HG03460 (cell line): ENCODE results near the gene ATP10D.
"Not testable (repeated sequence)": the region's sequence is repeated elsewhere in the genome, so short reads cannot be mapped to it uniquely, and the experiment has no call there.

Experiments used
- ATAC-seq: cut with Tn5 transposase; IDR thresholded peaks from one replicate; pipeline ENCODE4 v1.9.1; 2021; ENCODE audit not compliant: unreplicated experiment

Gene ATP10D

DNA sequence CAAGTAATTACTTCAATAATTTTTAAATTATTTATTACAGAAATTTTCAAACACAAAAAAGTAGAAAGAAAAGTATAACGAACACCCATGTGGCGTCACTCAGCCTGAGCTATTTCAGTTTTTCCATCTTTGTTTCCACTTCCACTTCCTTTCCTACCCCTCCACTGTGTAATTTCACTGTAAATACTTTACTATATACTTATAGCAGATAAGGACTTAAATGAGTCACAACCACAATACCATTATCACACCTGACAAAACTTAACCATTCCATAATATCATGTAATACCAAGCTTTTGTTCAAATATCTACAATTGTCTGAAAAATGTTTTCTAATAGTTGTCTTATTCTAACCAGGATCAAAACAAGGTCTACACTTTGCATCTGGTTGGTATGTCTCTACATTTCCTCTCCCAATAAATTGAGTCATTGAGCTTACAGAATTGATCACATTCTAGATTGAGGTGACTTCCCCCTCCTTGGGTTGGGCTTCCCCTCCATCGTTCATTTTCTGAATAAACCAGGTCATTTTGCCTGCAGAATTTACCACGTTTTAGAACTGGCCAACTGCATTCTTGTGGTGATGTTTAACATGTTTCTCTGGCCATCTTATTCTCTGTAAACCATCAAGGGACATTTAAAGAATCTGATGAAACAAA is 48.7 kb downstream of the ATP10D start:
- no peak for ATAC-seq

DNA sequence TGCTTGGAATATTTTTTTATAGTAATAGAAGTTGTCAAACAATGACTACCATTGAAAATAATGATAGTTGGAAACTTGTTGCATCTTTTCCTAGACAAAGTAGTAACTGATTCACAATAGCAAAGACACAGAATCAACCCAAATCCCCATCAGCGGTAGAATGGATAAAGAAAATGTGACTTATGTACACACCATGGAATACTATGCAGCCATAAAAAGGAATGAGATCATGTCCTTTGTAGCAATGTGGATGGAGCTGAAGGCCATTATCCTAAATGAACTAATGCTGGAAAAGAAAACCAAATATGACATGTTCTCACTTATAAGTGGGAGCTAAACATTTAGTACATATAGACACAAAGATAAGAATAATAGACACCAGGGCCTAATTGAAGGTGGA is 49.7 kb downstream of the ATP10D start:
- no peak for ATAC-seq

DNA sequence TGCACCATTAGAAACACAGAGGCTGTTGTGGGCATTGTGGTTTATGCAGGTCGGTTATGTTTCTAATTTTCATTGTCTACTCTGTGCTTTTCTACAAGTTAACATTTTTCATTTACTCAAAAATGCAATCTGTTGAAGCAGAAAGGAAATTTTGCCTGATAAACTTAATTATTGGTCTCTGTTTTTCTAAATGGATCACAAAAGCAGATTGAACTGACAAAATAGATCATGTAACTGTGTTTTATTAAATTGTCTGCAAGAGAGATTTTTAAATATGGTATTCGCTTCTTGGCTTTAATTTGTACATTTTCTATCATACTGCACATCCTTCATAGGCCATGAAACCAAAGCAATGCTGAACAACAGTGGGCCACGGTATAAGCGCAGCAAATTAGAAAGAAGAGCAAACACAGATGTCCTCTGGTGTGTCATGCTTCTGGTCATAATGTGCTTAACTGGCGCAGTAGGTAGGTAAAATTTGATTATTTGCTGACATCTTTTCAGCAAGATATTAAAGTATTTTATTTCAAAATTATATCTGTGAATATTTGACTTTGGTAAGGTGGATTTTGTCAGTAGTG is 50.6 kb downstream of the ATP10D start:
- no peak for ATAC-seq

DNA sequence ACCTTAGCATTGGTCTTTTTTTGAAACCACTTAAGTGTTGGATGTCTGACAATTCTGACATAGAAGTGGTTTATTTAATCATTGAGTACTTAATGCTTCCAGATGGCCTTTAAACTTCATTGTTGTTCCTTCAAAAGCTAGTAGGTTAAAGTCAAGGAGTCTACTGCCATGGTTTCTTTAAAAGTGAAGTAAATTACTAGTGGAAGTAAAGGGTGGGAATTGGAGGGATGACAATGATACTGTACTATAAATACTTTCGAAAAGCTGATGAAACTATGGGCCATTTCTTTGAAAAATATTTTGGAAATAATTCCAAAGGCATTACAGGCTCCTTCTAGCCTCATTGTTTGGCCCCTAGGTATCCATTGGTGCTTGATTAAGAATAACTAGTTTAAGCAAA is 51.9 kb downstream of the ATP10D start:
- no peak for ATAC-seq

DNA sequence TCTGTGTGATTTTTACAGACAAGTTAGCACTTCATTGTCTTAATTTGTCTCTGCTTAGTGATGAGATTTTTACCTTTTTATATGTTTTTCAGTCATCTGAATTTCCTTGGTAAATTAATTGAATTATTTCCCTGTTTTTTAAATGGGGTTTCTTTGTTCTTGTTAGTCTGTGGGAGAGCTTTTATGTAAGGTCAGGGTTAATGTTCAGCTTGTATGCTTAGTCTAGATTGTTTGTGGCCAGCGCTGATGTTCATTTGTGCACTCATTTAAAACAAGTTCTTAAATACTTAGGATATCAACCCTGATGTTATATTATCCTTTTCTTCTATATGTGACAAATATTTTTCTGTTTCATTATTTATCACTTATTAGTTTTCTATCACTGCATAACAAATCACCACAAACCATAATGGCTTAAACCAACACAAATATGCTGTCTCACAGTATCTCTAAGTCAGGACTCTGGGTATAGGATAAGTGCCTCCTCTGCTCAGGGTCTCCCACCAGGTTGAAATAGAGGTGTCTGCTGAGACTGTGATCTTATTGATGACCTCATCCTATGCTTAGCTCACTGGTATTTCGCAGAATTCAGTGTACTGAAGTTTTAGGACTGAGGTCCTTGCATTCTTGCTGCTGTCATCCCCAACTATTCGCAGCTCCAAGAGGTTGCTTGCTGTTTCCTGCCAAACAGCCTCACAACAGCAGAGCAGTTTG is 53.2 kb downstream of the ATP10D start:
- ATAC-seq: no peak

DNA sequence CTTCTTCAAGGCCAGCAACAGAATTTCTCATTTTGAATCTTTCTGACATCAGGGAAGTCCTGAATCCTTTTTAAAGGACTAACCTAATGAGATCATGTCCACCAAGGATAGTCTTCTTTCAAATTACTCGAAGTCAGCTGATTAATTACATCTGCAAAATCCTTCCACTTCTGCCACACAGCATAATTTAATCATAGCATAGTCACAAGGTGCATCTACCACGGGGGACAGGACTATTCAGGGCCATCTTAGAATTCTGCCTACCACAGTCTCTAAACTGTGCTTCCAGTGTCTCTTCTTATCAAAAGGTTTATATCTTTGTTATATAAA is 53.7 kb downstream of the ATP10D start:
- no peak for ATAC-seq

DNA sequence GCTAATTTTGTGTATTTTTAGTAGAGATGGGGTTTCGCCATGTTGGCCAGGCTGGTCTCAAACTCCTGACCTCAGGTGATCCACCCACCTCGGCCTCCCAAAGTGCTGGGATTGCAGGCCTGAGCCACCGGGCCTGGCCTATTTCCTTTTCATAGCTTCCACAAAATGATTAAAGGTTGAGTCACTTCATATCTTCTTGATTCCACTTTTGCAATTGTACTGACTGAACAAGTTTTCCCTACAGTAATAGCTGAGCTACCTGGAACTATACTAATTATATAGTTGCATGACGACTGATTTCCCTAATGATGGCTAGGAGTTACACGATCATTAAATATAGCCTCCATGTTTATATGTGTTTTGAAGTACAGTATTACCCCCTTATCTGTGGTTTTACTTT is 57.6 kb downstream of the ATP10D start:
- not testable (repeated sequence) for ATAC-seq

DNA sequence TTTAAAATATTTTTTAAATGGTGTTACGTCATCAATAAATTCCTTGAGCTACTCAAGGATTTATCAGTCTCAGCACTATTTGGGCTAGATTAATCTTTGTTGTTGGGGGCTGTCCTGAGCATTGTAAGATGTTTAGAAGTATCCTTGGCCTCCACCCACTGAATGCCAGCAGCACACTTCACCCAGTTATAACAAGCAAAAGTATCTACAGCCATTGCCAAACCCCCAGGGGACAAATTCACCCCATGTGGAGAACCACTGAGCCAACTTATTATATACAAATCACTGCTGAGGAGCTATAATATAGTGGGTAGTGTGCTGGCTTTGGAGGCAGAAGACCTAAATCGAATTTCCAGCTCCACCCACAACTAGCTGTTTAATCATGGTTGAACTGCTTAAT is 58.3 kb downstream of the ATP10D start:
- no peak for ATAC-seq

DNA sequence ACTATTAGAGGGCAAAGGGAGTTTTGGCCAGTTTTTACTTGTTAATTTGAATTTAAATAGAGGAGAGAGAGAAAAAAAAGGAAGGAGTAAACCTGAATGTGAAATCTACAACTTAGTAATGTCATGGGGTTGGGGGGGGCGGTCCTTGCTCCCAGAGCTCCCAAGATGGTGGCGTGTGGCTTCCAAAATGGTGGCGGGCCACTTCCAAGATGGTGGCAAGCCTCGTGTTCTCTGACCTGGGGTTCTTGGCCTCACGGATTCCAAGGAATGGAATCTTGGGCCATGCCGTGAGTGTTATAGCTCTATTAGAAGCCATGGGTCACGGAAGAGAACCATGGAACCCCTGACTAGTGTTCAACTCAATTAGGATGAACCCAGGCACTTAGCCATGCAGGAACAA is 65.3 kb downstream of the ATP10D start:
- not testable (repeated sequence) for ATAC-seq

DNA sequence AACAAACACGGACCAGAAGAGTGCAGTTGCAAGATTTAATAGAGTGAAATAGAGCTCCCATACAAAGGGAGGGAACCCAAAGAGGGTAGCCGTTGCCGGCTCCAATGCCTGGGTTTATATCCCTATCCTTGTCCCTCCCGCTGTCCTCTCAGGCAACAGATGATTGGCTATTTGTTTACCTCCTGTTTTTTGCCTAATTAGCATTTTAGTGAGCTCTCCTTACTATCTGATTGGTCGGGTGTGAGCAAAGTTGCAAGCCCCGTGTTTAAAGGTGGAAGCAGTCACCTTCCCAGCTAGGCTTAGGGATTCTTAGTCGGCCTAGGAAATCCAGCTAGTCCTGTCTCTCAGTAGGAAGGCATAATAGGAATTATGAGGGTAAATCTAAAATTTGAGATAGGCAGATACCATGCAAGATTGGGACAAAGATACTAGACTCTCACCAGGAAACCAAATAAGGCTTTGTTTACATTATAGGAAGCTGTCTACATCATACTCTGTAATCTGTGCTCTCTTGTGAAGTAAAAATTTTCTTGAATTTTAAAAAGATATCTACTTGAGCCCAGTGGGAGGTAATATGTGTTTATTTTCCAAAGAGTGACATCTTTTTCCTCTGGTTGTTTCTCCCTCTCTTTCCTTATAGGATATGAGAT is 65.9 kb downstream of the ATP10D start:
- no peak for ATAC-seq

DNA sequence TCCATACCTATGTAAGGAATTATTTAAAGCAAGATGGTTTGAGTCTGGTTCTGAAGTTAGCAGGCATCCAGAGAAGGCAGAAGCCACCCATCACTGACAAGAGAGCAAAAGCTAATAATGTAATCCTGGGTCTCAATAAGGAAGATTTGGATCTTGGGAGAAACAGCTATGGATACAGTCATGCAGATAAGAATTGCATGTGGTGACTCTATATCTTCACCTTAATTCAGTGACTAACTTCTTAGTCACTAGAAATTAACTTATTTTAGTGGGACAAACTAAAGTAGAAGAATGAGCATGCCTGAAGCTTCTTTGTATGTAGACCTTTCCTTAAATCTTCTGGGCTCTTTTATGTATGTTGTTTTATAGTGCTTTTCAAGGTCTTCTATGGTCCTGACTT is 66.6 kb downstream of the ATP10D start:
- no peak for ATAC-seq

DNA sequence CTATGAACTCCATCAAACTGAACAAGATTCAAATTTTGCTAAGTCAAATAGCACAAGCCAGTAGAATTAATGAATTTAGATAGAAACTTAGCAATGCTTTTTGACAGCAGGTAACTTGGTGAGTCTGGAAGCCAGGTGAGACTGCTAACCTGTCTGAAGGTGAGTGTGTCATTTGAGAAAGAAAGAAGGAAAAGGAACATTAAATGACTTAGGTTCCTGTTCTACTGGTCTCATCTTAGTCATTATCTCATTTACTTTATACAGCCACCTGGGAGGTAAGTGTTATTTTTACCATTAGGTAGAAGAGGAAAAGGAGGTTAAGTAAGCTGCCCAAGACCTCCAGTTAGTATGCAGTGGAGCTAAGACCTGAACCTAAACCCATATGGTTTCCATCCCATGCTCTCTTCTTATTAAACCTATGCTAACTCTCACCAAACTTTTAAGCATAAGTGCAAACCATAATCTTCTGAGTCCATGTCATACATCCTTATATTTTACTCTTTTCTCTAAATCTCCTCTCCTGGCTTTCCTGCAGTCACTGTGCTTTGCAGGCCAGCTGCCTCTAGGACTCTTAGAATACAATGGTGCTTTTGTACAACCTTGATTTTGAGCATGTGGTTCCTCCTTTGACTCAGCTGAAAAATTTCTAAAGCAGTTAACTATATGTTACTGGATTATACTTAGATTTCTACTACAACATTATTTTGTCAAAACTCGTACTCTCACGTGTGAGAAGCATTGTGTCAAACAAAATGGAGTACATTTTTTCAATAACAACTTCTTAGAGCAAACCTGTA is 68.5 kb downstream of the ATP10D start:
- ATAC-seq: no peak

DNA sequence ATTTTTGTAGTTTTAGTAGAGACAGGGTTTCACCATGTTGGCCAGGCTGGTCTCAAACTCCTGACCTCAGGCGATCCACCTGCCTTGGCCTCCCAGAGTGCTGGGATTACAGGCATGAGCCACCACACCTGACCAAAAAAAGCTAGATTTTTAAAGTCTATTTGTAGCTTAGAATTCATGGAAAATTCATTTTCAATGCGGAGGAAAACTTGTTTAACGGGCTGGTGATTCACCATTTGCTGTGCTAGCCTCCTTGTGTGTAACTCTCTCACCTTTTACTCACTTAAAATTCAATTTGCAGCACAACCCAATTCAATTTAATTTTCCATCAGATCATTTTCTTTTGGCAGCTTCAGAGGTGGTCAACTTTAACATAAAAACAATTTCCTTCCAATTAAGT is 70.8 kb downstream of the ATP10D start:
- not testable (repeated sequence) for ATAC-seq

DNA sequence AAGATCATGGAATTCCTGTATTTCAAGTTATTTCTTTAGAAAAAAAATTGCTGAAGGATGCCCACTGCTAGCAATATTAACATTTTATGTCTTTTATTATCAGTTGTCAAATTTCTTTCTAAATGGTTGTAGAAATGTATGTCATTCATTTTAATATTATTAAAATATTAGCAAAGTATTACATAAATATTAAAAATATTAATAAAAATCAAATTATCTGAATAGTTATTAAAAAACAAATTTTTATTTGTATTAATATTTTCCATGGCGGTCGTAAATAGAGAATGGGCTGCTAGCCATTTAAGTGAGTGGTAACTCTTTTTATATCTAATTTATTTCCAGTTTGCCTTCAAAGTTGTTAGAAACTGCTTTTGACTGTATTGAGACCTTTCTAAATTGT is 72.2 kb downstream of the ATP10D start:
- no peak for ATAC-seq

DNA sequence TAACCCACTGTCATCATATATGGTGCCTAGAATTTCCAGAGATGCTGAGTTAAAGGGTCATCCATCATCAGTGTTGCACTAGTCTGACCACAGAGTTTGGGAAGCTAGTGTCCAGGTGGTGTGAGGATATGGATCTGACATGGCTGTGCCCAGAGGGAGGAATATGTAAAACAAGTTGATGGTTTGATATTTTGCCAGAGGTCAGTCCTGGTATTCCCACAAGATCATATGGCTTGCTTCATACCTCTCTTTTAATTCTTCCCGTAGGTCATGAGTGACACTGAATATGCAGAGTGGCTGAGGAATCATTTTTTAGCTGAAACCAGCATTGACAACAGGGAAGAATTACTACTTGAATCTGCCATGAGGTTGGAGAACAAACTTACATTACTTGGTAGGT is 75.6 kb downstream of the ATP10D start:
- no peak for ATAC-seq

DNA sequence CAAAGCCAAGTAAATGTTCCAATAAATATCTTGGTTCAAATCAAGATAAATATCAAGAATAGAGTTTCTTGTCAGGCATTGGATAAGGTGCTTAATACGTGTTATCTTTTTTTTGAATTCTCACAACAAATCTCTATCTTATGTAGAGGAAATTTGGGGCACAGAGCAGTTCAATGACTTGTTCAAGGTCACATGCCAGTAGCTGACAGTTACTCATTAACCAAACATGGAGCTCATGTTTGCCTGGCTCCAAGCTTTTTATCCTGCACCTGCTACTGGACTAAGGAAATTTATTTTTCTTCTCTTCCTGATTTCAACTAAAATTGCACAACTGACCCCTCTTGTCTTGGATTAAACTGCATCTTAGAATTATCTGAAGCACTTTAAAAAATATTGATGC is 76.3 kb downstream of the ATP10D start:
- ATAC-seq: no peak

DNA sequence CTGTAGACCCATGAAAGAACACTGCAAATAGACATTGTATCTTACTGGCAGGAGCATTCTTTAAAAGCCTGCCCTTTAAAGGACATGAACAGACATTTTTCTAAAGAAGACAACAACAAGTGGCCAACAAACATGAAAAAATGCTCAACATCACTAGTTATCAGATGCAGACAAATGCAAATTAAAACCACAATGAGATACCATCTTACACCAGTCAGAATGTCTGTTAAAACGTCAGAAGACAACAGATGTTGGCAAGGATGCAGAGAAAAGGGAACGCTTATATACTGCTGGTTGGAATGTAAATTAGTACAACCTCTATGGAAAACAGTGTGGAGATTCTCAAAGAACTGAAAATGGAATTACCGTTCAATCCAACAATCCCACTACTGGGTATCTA is 77.2 kb downstream of the ATP10D start:
- no peak for ATAC-seq

DNA sequence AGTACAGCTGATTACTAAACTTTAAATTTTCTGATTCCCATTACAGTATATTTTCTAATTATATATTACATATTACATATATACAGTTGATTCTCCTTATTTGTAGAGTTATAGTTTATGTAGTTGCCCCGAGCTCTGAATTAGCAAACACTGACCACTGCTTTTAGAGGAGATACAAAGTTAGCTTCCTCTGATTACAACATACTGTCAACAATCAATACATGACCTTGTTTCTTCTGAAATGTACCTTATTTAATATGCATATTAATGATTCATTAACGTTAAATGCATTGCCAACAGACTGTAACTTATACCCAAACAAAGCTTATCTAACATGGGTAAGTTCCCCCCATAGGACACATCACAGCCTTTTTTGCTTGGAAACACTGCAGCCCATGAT is 81.5 kb downstream of the ATP10D start:
- ATAC-seq: no peak

DNA sequence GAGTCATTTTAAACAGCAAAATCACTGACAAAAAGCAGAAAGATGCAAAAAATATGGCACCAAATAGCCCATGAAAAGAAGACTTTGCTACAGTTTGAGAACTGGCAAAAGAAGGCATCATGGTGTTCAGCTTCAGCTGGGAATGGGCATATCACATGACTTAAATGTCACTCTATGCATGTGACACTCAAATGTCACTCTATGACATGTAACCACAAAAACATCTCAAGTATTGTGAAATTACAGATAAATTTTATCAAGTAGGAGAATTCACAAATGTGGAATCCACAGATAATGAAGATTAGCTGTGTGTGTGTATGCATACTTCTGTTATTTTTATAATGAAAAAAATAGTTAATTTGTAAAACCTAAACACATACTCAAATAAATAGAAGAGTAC is 81.9 kb downstream of the ATP10D start:
- no peak for ATAC-seq

DNA sequence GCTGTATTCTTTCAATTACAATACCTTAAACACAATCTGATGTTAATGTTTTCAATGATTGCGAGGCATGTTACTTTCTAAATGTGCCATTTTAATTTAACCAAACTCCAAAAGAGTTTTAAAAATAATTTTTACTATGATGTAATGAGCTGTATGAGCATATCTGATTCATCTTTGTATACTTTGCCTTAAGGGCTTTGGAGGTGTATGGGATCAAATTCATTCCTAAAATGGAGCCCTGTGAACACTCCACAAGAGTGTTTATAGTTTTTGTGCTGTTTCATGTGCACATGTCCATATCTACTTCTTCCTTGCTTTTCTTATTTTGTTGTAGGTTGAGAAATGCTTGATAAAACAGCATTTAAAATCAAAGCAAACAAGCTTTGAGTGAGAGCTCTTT is 82.4 kb downstream of the ATP10D start:
- ATAC-seq: no peak

DNA sequence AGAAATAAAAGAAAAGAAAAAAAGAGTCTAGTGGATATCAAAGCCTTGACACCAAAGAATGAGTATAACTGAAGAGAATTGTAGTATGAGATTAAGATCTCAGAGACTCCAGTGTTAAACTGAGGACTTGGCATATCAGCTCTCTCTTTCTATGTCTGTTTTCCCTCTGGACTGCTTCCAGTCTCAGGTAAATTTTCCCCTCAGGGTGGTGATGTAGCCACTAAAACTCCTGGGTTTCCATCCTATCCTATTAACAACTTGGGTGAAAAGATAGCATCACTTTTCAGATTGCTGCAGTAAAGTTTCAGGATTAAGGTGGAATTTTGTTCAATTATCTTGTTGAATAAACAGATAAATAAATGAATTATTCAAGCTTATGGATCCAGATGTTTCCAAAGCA is 85.7 kb downstream of the ATP10D start:
- ATAC-seq: no peak
